Fibroblast of gingiva (primary cell): ENCODE measurements around the gene CLIP1.

Source experiments
- DNase-seq: peaks from one replicate; pipeline ENCODE4 v3.0.0-alpha.2; 2011; ENCODE audit warnings: low read depth

Gene CLIP1

DNA sequence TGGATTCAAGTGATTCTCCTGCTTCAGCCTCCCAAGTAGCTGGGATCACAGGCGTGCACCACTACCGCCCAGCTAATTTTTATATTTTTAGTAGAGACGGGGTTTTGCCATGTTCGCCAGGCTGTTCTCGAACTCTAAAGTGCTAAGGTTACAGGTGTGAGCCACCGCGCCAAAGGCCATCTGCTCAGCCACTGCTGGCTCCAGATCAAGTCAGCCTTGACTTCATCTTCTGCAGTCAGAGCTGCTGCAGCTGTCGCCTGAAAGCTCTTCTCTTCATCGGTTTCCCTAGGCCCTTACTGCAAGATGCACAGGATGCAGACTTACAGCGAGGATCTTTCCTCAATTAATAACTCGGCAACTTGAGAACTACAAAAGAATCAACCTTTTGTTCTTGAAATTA lies 66.8 kb downstream of the CLIP1 start:
- DNase-seq, result no peak

GRCh38 chr12:122354958-122355641 lies 67.4 kb downstream of the CLIP1 start:
- no peak for DNase-seq

DNA sequence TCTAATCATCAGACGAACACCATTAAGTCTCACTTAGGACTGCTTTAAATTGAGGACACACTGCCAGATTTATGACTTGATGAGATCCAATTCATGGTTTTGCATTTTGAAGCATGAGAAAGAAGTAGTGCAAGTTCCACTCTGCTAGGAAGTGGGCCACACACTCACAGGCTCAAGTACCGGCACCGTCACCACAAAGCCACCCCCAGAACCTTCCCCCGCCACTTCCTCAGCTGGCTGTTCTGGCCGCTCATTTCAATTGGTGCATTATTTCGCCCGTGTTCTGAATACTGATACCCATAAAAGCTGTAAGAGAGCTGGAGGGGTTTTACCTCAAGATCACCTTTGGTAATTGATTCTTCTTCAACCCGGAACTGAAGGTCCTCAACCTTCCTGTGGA lies 70.1 kb downstream of the CLIP1 start:
- DNase-seq, result no peak

- DNase-seq, result peak; percentile 78
Measured at GRCh38 chr12:122350141-122350848, 72.2 kb downstream of the CLIP1 start.

DNA sequence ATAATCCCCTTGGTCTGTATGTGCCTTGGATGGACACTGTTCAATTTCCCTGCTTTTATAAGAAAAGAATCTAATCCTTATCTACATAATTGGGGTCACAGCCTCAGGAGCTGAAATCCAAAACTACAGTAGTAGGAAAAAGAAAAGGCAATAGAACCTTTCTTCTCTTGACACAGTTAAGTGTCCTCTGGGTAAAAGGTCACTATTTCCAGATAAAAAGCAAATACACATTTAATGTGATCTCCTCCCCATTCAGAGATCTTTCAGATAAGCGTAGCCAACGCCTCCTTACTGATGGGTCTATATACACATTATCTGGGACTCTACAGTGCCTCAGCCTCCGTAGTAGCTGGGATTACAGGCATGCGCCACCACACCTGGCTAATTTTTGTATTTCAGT lies 73.4 kb downstream of the CLIP1 start:
- DNase-seq, result no peak

GRCh38 chr12:122348505-122348904 lies 74.0 kb downstream of the CLIP1 start:
- DNase-seq, result no peak

DNA sequence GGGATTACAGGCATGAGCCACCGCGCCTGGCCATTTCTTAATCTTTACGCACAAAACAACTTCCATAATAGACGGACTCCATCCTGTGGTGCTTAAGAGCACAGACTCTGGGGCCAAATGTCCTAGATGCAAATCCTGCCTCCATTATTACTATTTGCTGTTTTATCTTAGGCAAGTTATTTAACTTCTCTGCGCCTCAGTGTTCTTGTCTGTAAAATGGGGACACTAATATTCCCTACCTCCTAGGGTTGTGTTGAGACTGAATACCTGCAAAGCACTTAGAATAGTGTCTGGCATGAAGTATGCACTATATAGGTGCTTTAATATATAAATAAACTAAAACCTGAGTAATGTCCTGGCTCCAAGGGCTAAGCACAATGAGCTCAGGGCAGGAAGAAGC lies 76.4 kb downstream of the CLIP1 start:
- DNase-seq, result no peak

- DNase-seq, result no peak
Measured at GRCh38 chr12:122345042-122345441, 77.4 kb downstream of the CLIP1 start.

DNA sequence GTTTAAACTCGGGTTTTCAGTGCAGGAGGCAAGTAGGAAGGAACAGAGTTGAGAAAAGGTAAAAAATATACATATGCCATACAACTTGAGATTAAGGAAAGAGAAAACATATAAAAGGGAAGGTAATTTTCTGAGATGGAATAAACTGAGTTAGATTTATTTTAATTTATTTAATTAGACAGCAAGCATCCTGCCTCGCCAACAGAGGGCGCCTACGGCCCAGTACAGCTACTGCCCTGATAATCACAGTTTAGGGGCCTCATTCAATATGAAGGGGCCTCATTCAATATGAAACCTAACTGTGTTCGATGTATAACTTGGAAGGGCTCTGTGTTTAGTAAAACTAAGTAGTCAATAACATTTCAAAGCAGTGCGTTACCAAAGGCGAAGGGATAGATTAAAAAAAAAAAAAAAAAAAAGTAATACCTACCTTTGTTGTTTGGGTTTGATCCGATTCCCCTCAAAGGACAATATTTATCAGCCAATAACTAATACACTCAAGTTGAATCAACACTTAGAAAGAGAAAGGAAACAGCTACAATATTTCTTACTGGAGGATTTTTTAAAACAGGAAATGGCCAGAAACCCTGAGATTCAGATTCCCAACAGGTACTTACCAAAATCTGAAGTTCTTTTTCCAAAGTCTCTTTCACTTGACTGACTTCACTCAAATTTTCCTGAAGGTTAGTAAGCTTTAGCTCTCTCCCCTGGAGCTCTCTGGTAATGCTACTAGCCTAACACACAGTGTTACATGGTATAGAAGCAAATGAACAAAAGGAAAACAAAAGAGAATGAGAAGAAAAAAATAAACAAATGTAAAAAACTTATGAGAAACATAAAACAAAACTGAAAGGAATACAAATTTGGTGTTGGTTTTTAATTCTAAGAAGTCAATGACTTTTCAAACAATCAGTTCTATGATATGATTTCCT lies 86.2 kb downstream of the CLIP1 start:
- DNase-seq, result peak; percentile 13

DNA sequence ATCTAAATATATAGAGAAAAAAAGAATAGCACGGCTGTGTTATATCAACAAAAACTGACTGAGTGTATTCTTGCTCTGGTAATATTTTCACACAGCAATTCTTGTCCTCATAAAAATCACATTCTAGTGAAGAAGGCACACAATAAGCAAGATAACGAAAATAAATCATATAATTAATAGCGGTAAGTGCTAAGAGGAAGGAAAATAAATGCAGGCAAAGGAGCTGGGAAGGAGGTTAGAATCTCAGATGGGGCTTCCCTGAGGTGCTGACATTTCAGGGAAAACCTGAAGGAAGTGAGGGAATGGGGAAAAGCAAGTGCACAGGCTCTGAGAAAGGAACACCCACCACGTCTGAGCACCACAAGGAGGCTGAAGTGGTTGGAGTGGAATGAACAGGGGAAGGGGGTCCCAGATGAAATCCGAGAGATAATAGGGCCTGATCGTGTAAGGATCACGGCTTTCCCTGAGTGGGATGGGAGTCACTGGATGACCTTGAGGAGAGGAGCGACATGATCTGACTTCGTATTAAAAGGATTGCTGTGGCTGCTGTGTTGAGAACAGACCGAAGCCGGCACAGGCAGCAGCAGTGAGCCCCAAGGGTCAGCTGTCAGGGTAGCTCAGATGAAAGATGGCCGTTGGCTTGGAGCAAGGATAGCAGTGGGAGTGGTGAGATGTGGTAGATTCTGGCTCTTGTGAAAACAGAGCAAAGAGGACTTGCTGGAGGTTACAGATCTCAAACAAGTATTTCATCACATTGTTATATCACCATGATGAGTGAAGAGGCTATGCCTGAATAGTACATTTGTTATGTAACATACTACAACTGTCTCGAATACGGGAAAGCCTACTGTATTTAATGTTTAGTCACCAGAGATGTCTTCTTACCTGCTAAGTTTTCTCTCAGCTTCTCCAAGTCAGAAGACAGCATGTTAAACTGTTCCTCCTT lies 89.1 kb downstream of the CLIP1 start:
- DNase-seq, result no peak

DNA sequence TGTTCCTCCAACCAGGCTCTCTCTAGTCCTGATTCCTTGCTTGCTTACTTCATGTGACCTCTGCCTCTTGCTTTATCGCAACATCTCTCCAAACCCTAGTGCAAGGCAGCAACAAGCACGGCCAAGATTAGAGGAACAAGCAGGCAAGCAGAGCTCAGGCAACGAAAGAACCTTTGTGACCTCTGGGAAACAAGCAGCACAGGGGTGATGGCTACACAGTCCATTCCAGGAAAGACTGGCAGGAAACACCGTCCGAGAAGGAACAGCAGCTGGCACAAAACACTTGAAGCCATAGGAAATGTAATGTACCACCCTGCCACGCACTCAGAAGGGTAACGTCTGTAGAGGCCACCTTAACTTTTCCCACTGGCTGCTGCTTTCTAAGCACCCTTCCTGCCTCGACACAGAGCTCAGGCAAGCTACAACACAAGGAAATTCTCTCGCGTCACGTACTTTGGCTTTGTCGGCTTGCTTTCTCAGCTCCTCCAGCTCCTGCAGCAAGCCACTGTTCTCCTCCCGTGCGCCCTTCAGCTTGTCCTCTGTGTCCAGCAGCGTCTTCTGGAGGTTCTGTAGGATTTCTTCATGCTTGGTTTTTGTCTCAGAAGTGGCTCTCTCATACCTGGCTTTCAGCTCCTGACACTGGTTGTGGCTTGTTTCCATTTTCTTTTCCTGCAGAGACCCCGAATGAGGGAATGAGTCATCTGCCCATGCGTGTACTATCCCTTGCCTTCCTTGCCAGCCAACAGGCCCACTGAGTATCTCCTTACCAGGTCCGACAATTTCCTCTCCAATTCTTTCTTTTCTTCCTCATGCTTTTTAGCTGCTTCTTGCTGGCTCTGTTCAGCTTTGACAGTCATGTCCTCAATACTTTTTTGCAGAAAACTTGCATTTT lies 94.7 kb downstream of the CLIP1 start:
- DNase-seq, result no peak

DNA sequence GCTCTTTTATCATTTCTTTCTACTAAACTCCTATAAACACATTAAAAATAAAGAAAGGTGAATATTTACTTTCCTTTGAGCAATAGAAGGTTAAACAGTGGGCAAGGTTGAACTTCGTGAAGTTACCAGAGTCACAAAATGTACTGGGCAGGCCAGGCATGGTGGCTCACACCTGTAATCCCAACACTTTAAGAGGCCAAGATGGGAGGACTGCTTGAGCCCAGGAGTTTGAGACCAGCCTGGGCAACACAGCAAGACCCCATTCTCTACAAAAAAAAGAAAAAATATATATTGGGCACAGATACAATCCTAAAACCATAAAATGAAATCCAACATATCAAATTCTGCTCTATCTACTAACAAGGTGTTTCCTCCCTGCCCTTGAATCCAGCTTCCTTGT lies 95.5 kb downstream of the CLIP1 start:
- no peak for DNase-seq

DNA sequence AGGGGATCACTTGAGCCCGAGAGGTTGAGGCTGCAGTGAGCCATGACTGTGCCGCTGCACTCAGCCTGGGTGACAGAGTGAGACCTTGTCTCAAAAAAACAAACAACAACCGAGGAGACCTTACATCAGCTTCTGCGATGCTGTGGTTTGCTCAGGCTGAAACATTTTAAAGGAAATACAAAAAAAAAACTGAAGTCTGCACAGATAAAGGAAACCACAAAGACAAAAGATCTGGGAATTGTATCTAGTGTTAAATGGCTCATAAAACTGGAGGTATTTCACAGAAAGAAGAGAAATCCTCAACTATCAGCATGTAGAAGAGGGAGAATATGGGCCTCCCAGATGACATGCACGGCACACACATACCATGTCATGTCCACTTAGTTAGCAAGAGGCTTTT lies 95.9 kb downstream of the CLIP1 start:
- no peak for DNase-seq

GRCh38 chr12:122323311-122324019 lies 99.0 kb downstream of the CLIP1 start:
- no peak for DNase-seq

- no peak for DNase-seq
Measured at GRCh38 chr12:122322501-122322900, 100.0 kb downstream of the CLIP1 start.

DNA sequence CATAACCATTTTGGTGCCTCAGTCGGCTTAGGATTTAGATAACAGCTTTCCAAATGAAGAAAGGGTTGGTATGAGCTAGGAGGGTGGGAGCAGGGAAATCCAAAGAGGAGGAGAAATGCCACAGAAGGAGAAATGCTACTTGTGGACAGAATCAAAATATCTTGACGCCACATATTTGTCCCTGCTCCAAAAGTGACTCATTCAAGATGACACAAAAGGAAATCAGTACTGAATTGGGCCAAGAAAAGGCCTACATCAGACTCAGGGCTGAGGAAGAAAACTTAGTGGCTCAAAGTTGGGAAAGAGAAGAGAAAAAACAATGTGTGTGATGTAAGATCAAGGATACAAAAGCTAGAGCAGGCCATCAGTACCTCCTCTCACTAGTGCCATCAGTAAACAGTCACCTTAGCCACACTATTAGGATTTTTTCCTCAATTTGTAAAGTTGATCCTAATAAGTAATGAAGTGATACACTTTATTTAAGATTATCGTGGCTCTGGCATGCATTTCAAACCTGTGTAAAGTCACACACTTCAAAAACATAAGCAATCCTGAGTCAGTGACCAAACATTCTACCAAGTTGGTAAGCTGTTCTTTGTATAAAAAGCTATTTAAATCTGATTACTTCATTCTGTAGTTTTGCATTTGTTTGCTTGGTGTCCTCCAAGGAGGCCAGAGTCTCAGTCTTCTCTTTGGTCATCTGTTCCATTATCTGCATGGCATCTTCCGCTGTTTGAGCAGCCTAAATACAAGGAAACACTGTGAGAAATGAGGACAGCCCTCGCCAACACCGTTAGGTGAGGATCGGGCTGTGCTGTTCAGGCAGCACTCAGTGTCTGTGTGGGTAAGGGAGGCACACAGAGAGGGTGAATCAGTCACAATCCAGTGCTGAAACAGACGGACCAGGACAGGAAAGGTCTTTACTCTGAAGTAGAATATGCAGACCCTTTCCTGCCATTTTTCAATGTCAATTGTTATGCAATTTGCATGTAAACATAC lies 103.6 kb downstream of the CLIP1 start:
- peak; percentile 98 for DNase-seq

GRCh38 chr12:122312926-122313325 lies 109.5 kb downstream of the CLIP1 start:
- no peak for DNase-seq

DNA sequence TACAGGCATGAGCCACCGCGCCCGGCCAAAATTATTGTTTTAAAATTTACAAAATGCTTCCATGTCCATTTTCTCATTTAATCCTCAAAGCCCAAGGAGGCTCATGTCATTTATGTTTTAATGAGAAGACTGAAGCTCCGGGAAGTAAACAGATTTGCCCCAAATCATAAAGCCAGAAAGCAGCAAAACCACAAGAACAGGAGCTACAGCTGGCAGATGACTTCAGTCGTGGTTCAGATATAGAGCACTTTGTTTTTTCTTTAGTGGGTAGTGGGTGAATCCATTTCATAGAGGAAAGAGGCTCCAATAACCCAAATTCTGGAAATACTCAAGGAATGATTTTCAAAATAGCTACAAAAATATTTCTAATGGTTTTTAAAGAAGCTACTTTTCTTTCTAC lies 110.8 kb downstream of the CLIP1 start:
- DNase-seq, result no peak
